K562 (cell line): Measurements from ENCODE around the gene GRAMD2A. TPM values are rescaled to one million over a fixed set of nuclear protein-coding genes. Genes with fewer than 3 reads are reported as not detected.

Experiments used
- AFF1 ChIP-seq, 2 experiments: fragments of 450-650 bp; IDR thresholded peaks; 2 replicates each; pipeline ENCODE4 v1.6.1; 2018; ENCODE audit warnings: mild to moderate bottlenecking in 2 of 2, low read depth in 1 of 2; ENCODE audit not compliant: partially characterized antibody in 2 of 2
- CHD1 ChIP-seq: fragments of 200-600 bp; sonication (generic); IDR thresholded peaks from one replicate; pipeline ENCODE4 v1.6.1; 2012; ENCODE audit warnings: mild to moderate bottlenecking, moderate library complexity, low read length, inconsistent platforms
- DIDO1 ChIP-seq: fragments of 450-650 bp; IDR thresholded peaks from 2 replicates; pipeline ENCODE4 v1.6.1; 2016; ENCODE audit warnings: low read depth, missing biosample characterization, missing genetic modification characterization
- ESRRA ChIP-seq: fragments of 450-650 bp; IDR thresholded peaks from 2 replicates; pipeline ENCODE4 v1.6.1; 2014; ENCODE audit warnings: low read depth, mild to moderate bottlenecking, moderate library complexity, borderline replicate concordance
- GATAD2B ChIP-seq: fragments of 450-650 bp; IDR thresholded peaks from 2 replicates; pipeline ENCODE4 v1.6.1; 2017; ENCODE audit warnings: mild to moderate bottlenecking, borderline replicate concordance
- HDGF ChIP-seq: fragments of 450-650 bp; IDR thresholded peaks from 2 replicates; pipeline ENCODE4 v1.6.1; 2016
- HLTF ChIP-seq: fragments of 450-650 bp; IDR thresholded peaks from 2 replicates; pipeline ENCODE4 v1.6.1; 2016
- HNRNPK ChIP-seq: fragments of 200-400 bp; formaldehyde crosslinking; IDR thresholded peaks from one replicate; pipeline ENCODE4 v1.6.1; 2018; ENCODE audit warnings: mild to moderate bottlenecking, low read depth, low read length; ENCODE audit not compliant: poor library complexity, severe bottlenecking
- MITF ChIP-seq: IDR thresholded peaks from 2 replicates; pipeline ENCODE4 v1.6.1; 2014; ENCODE audit warnings: antibody characterized with exemption
- NFRKB ChIP-seq: fragments of 450-650 bp; IDR thresholded peaks from 2 replicates; pipeline ENCODE4 v1.6.1; 2016; ENCODE audit warnings: low read depth
- NR3C1 ChIP-seq: sonication (generic); formaldehyde crosslinking; IDR thresholded peaks from 2 replicates; pipeline ENCODE4 v1.8.1; 2022; ENCODE audit warnings: missing genetic modification reagents
- PRMT5 ChIP-seq: sonication (generic); formaldehyde crosslinking; IDR thresholded peaks from 2 replicates; pipeline ENCODE4 v1.5.0; 2020; ENCODE audit warnings: missing genetic modification reagents
- SMARCA5 ChIP-seq: fragments of 450-650 bp; IDR thresholded peaks from 2 replicates; pipeline ENCODE4 v1.6.1; 2016
- TAF1 ChIP-seq: IDR thresholded peaks from 2 replicates; pipeline ENCODE4 v1.6.1; 2011; ENCODE audit warnings: mild to moderate bottlenecking, low read length, moderate library complexity; ENCODE audit not compliant: insufficient read depth, control insufficient read depth, severe bottlenecking; ENCODE audit errors: extremely low read depth
- ZNF274 ChIP-seq: IDR thresholded peaks from 2 replicates; pipeline ENCODE4 v1.6.1; 2011; ENCODE audit warnings: low read depth, mild to moderate bottlenecking, low read length, moderate library complexity, borderline replicate concordance
- ZNF3 ChIP-seq: fragments of 250-450 bp; sonication (Bioruptor Pico); IDR thresholded peaks from 2 replicates; pipeline ENCODE4 v1.5.0; 2021; ENCODE audit warnings: mild to moderate bottlenecking, moderate library complexity
- polyA plus RNA-seq, 8 experiments: library from polyadenylated mRNA; depleted of rRNA in 4 of 8; stranded (reverse) in 5 of 8; unstranded in 3 of 8; fragments of >200 nt; fragmentation: Nextera tagmentation in 2 of 8; fragmentation: Illumina TruSeq in 1 of 8; extraction: Ambion mirVana in 2 of 8; extraction: Trizol in 1 of 8; gene quantifications; 2 replicates each; pipeline versions ENCODE4 v1.2.1 to v1.2.3, GENCODE V29; 2011 to 2014; ENCODE audit warnings: inconsistent platforms in 1 of 8, missing spikeins in 1 of 8
- total RNA-seq, 7 experiments: library from RNA; depleted of rRNA in 6 of 7; stranded (reverse); fragments of >200 nt in 6 of 7; fragmentation: Illumina TruSeq in 2 of 7; extraction: Trizol in 2 of 7; gene quantifications; 2 replicates each; pipeline versions ENCODE4 v1.2.1 to v1.2.3, GENCODE V29; 2011 to 2021; ENCODE audit warnings: low replicate concordance in 1 of 7
- TF ChIP-seq, protein P1 (sequence below): fragments of 450-650 bp; formaldehyde crosslinking; IDR thresholded peaks from 2 replicates; pipeline ENCODE4 v1.4.0; 2020; ENCODE audit warnings: mild to moderate bottlenecking, moderate library complexity
- TF ChIP-seq, protein P2 (sequence below): fragments of 250-450 bp; sonication (Bioruptor Pico); IDR thresholded peaks from 2 replicates; pipeline ENCODE4 v1.4.0; 2020; ENCODE audit warnings: mild to moderate bottlenecking, moderate library complexity

The GRAMD2A gene
- total and polyA plus RNA-seq, 9 of the 15 experiments (the other 6 are each of a cell fraction or from before 2014, with no cell fraction given) = 0.08 to 0.22 TPM; not detected in 7

- no peak for TF ChIP-seq ZNF274
- TF ChIP-seq HDGF = peak; percentile 82; the same call in 1 of the 2 replicates
- TF ChIP-seq, protein P1, sequence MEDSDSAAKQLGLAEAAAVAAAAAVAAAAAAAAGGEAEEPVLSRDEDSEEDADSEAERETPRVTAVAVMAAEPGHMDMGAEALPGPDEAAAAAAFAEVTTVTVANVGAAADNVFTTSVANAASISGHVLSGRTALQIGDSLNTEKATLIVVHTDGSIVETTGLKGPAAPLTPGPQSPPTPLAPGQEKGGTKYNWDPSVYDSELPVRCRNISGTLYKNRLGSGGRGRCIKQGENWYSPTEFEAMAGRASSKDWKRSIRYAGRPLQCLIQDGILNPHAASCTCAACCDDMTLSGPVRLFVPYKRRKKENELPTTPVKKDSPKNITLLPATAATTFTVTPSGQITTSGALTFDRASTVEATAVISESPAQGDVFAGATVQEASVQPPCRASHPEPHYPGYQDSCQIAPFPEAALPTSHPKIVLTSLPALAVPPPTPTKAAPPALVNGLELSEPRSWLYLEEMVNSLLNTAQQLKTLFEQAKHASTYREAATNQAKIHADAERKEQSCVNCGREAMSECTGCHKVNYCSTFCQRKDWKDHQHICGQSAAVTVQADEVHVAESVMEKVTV (CRISPR knock-in tag) = no peak
- no peak for TF ChIP-seq DIDO1 (tag)
- TF ChIP-seq NR3C1 (CRISPR knock-in tag) = no peak
- peak; percentile 19 for TF ChIP-seq HNRNPK
- no peak for TF ChIP-seq ZNF3
- TF ChIP-seq AFF1 (IDR thresholded peaks at IDR 0.05; ENCODE audit: low read depth in 1 of 2, partially characterized antibody in 2 of 2) = peak in 1 of 2 experiments; percentile 81
- no peak for TF ChIP-seq PRMT5 (CRISPR knock-in tag)
- peak; percentile 72; the same call in 1 of the 2 replicates for TF ChIP-seq NFRKB
- peak; percentile 88; the same call in 1 of the 2 replicates for TF ChIP-seq HLTF
- peak; percentile 81 for TF ChIP-seq CHD1
- peak; percentile 60; the same call in 1 of the 2 replicates for TF ChIP-seq GATAD2B
- TF ChIP-seq TAF1 = peak; percentile 56
- TF ChIP-seq, protein P2, sequence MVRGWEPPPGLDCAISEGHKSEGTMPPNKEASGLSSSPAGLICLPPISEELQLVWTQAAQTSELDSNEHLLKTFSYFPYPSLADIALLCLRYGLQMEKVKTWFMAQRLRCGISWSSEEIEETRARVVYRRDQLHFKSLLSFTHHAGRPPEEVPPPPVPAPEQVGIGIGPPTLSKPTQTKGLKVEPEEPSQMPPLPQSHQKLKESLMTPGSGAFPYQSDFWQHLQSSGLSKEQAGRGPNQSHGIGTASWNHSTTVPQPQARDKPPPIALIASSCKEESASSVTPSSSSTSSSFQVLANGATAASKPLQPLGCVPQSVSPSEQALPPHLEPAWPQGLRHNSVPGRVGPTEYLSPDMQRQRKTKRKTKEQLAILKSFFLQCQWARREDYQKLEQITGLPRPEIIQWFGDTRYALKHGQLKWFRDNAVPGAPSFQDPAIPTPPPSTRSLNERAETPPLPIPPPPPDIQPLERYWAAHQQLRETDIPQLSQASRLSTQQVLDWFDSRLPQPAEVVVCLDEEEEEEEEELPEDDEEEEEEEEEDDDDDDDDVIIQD (CRISPR knock-in tag) = no peak
- no peak for TF ChIP-seq ESRRA
- peak; percentile 70; the same call in 1 of the 2 replicates for TF ChIP-seq SMARCA5
- TF ChIP-seq MITF = no peak
Measured at GRCh38 chr15:72230197-72231065, 32.8 kb upstream of the GRAMD2A start (continued).
